AG10803 (cell line): ENCODE data around the gene CHTOP.

ENCODE experiments used
- DNase-seq: peaks from one replicate; pipeline ENCODE4 v3.0.0; 2010; ENCODE audit warnings: low read depth
- H3K4me3 ChIP-seq: 2 replicates; pipeline ENCODE4 v1.5.1; 2011; ENCODE audit warnings: mild to moderate bottlenecking, low read length, control low read depth
- TF ChIP-seq, protein P1 (sequence below): conservative IDR thresholded peaks from 2 replicates; pipeline ENCODE4 v1.5.1; 2011; ENCODE audit warnings: mild to moderate bottlenecking, low read length, control low read depth, inconsistent platforms

Gene CHTOP

DNA sequence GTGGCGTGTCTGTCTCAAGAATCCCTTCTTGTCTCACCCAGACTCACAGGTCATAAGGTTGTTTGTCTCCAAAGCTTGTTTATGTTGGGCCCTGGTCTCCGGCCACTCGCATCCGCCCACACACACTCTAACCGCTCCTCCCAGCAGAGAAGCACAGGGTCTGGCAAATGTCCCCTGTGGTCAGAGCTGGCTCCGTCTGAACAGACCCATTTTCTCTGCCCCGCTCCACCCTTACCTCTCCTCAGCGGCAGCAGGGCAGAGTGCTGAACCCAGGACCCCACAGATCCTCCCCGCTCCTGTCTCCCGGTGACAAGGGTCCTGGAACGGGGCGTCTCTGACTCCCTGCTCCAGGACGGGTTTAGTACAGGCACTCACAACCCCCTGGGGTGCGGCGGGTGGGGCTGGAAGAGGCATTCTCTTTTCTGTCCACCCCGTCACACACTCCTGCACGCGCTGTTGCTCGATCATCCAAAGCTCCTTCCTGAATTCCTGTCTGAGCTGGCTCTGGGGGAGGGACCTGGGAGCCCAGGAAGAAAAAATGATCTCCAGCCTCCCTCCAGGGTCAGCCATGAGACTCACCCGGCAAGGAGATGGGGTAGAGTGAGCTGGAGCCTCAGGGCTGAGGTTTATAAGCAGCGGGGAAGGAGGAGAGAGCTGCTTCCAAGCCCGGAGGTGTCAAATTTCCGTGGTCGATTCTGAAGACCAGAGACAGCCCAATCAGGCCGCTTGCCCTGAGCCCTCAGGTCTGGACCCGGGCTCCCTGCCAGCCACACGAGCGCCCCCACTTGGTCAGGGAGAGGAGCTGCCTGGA lies 6.8 kb upstream of the CHTOP start, which contains the start of gene S100A13:
TSS of gene S100A13 (minus strand) at position 602 of the 811 bp plus-strand sequence. CDS start 1,033 bp downstream, outside the sequence.
- TF ChIP-seq, protein P1, sequence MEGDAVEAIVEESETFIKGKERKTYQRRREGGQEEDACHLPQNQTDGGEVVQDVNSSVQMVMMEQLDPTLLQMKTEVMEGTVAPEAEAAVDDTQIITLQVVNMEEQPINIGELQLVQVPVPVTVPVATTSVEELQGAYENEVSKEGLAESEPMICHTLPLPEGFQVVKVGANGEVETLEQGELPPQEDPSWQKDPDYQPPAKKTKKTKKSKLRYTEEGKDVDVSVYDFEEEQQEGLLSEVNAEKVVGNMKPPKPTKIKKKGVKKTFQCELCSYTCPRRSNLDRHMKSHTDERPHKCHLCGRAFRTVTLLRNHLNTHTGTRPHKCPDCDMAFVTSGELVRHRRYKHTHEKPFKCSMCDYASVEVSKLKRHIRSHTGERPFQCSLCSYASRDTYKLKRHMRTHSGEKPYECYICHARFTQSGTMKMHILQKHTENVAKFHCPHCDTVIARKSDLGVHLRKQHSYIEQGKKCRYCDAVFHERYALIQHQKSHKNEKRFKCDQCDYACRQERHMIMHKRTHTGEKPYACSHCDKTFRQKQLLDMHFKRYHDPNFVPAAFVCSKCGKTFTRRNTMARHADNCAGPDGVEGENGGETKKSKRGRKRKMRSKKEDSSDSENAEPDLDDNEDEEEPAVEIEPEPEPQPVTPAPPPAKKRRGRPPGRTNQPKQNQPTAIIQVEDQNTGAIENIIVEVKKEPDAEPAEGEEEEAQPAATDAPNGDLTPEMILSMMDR, result no peak; the same call in 1 of the 2 replicates
- DNase-seq, result peak; percentile 93
- H3K4me3 ChIP-seq, result peak within 1 kb of the TSS; percentile 85

DNA sequence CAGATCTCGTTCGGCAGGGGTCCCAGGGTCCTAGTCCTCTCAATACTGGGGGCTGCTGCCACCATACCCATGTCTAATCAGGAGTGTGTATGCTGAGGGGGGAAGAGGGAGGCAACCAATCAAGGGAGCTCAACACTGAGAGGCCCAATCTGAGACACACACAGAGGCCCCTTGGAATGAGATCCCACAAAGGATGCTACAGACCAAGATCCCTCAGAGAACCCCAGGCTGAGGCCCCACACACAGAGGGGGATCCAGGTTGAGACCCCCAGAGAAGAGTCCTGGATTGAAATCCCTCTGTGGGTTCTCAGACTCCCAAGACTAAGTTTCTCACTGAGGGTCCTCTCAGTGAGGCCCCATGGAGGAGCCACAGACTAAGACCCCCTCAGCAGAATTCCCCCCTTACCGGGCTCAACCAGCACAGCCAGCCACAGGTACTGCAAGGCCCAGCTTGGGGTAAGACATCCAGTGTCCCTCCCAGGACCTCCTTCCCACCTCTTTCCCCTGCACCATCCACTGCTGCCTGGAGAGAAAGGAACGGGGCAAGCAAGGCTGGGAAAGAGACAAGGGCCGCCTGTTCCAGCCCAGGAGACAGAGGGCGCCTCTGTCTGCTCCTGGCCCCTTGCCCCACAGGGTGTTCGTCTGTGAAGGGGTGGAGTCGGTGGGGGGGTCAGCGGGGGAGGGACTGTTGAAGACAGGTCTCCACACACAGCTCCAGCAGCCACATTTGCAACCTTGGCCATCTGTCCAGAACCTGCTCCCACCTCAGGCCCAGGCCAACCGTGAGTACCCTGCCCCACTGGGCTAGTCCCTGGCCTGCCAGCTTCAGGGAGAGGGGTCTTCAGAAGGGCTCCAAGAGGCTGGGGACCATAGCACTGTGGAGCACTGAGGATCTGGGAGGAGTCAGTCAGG lies 5.9 kb upstream of the CHTOP start, which contains the start of gene S100A1:
TSS of gene S100A1 (plus strand) at position 720 of the 912 bp plus-strand sequence. CDS start 2,088 bp downstream, outside the sequence.
- H3K4me3 ChIP-seq, result peak within 1 kb of the TSS; percentile 85
- TF ChIP-seq, protein P1, result peak; percentile 61; the same call in 1 of the 2 replicates
- DNase-seq, result no peak

DNA sequence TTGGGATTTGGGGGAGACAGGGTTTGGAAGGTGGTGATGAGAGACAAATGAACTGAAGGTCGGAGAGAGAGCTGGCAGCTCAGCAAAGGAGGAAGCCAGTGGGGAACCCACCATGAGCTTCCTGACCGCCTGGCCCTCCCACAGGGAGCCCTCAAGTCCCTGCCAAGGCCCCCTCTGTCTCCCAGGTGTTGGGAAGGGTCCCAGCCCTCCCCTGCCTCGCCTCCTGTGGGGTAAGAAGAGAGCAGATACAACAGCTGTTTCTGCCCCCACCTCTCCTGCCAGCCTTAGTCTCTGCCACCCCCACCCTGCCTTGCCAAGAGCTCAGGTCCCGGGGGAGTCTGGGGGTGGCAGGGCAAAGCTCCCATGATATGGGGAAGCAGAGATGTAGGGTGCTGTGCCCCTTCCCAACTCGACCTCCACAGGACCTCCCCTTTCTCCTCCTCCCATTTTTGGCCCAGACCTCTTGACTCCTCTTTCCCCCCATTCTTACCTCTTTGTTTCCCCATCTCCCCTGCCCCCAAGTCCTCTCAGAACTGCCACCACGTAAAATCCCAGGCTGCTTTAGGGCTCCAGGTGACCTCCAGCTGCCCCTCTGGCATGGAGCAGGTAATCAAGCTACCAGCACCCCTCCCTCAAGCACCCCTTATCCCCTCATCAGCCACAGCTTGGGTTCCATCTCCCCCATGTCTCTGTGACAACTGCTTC lies 5.1 kb upstream of the CHTOP start:
- DNase-seq, result no peak
- H3K4me3 ChIP-seq, result no peak overlapping the region
- TF ChIP-seq, protein P1, result no peak

DNA sequence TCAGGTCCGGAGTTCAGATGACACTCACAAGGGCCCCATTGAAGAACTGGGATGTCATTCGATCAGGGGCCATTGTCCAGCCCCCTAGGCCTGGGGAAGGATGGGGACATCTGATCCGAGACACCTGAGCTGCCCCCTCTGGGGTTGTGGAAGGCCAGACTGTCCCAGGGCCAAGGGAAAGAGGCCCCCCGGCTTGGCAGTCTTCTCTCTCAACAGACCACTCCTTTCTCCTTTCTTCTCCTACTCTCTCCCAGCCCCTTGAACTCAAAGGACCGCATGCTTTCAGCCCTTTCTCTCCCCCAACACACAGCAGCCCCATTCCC lies 4.6 kb upstream of the CHTOP start:
- H3K4me3 ChIP-seq, result no peak overlapping the region
- TF ChIP-seq, protein P1, result no peak
- DNase-seq, result no peak

DNA sequence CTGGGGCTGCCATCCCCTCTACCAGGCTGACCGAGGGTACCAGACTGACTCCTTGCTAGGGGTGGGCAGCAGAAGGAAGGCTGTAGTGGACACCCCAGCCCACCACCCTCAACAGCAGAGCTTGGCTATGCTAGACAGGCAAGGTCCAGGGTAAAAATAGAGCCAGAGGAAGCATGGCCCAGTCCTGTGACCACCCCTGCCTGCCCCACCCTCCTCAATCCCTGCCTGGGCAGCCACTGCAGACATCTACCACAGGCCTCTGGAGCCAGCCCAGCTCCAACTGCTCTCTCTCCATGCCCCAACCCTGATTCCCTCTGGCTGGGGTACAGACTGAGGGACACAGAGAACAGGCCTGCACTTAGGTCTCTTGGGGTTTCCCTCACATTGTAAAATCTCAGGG lies 3.9 kb upstream of the CHTOP start:
- TF ChIP-seq, protein P1, result no peak
- H3K4me3 ChIP-seq, result no peak overlapping the region
- no peak for DNase-seq

DNA sequence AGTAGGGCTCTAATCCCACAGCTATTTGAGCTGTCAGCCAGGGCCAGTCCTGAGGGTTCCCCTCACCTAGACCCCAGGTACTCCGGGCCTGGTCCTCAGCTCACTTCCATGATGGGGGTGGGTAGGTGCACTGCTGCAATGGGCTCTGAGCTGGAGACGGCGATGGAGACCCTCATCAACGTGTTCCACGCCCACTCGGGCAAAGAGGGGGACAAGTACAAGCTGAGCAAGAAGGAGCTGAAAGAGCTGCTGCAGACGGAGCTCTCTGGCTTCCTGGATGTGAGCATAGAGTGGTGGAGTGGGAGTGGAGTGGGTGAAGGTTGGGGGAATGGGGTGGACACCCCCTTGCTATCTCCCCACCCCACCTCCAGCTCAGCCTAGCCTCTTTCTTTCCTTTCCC lies 3.5 kb upstream of the CHTOP start:
- TF ChIP-seq, protein P1, result no peak
- H3K4me3 ChIP-seq, result no peak overlapping the region
- no peak for DNase-seq
